Fibroblast of the aortic adventitia (primary cell): ENCODE data around the gene SLC9C2. TPM values are rescaled to one million over a fixed set of nuclear protein-coding genes. Genes with fewer than 3 reads are reported as not detected.

Source experiments
- DNase-seq: peaks from one replicate; pipeline ENCODE4 v3.0.0-alpha.2; 2010; ENCODE audit warnings: low read depth
- H3K4me3 ChIP-seq: 2 replicates; pipeline ENCODE4 v1.5.1; 2011; ENCODE audit warnings: low read depth, mild to moderate bottlenecking, control low read depth, low read length, moderate library complexity
- CTCF ChIP-seq: IDR thresholded peaks from 2 replicates; pipeline ENCODE4 v1.5.1; 2011; ENCODE audit warnings: mild to moderate bottlenecking, low read length, control low read depth, inconsistent platforms; ENCODE audit not compliant: insufficient read depth
- total RNA-seq: library from RNA; depleted of rRNA; stranded (reverse); fragments of >200 nt; gene quantifications from 2 replicates; pipeline ENCODE4 v1.2.3, GENCODE V29; 2012; ENCODE audit warnings: low replicate concordance

SLC9C2 gene
- total RNA-seq, 1 donor = not detected

GRCh38 chr1:173561263-173561662 lies 41.6 kb downstream of the SLC9C2 start:
- no peak for DNase-seq
- no peak for TF ChIP-seq CTCF
- no peak overlapping the region for H3K4me3 ChIP-seq

DNA sequence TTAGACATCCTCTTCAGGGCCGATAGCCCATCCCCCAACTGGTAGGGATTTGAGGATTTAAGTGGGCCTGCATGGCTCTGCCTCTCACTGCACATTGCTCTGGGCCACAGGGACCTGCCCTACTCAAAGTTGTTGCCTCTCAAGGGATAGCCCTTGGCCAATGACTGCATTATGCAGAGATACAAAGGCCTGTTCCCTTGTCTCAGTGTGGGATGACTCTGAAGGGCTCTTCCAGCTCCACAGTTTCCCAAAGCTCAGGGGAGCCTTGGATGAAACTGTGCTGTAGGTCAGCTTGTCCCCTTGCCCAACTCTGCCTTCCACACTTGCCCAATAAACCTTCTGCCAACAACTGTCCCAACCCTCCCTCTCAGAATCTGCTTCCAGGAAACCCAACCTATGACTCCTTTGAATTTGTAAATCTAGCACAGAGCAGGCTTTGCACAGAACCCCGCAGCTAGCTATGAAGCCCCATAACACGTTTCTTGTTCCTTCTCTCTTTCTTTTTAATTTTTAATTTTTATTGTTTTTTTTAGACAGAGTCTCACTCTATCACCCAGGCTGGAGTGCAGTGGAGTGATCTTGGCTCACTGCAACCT lies 42.5 kb downstream of the SLC9C2 start:
- no peak for TF ChIP-seq CTCF
- DNase-seq = no peak
- H3K4me3 ChIP-seq = no peak overlapping the region

DNA sequence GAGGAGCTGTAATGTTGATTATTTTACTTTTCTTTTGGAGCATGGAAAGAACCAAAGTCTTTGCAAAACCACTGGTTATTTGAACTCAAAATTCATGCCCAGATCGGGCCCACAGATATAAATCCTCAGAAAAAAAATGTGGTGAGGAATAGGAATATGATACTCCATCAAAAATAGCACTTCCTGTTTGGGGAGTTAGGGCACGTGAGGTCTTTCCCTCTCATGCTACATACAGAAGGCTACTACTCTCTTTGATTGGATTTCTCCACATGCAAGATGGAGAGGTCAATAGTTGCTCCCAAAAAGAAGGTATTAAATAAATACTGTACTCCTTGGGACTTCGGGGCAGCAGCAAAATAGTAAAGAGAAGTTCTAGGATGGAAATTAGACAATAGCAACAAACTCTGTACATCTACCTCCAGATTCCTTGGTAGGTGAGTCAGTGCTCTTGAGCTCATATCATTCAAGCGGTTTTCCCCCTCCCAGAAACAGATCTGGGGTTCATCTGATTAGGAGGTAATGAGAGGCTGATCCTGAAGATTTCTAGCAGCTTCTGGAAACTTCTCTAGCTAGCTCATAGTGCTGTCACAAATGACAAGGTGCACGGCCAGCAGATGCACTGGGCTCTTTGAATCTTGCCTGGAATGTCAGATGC lies 47.1 kb downstream of the SLC9C2 start:
- H3K4me3 ChIP-seq = no peak overlapping the region
- no peak for TF ChIP-seq CTCF
- DNase-seq = no peak

- DNase-seq = no peak
- no peak for TF ChIP-seq CTCF
- no peak overlapping the region for H3K4me3 ChIP-seq
These were observed 48.2 kb downstream of the SLC9C2 start for GRCh38 chr1:173554541-173555250.

- H3K4me3 ChIP-seq = no peak overlapping the region
- no peak for TF ChIP-seq CTCF
These were observed 48.8 kb downstream of the SLC9C2 start for GRCh38 chr1:173554089-173554488.

DNA sequence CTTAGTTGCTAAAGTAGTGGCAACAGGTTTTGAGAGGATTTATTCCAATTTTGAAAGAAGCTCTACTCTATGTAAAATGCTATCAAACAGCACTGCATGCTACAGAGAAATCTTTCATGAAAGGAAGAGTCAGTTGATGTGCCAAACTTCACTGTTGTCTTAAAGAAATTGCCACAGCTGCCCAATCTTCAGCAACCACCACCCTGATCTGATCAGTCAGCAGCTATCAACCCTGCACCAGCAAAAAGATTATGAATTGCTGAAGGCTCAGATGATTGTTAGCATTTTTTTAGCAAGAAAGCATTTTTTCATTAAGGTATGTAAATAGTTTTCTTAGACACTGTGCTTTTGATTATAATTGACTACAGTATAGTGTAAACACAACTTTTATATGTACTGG lies 49.6 kb downstream of the SLC9C2 start:
- TF ChIP-seq CTCF = no peak
- no peak for DNase-seq
- no peak overlapping the region for H3K4me3 ChIP-seq

More at GRCh38 chr1:173554089-173554488, 48.8 kb downstream of the SLC9C2 start:
- DNase-seq = no peak
